Stimulated activated CD8-positive, alpha-beta memory T cell treated with anti-CD3 and anti-CD28 coated beads, Interleukin-4, amount 100 ng/mL, for 48 hours (primary cell): ENCODE results near the gene PCP2.

Source experiments
- DNase-seq: peaks from one replicate; pipeline ENCODE4 v3.0.0-alpha.2; 2020

PCP2 gene

GRCh38 chr19:7618771-7619510, 14.6 kb downstream of the PCP2 start:
- DNase-seq: no peak

- DNase-seq: no peak
These were observed 15.2 kb downstream of the PCP2 start for GRCh38 chr19:7618348-7618747.

- DNase-seq: no peak
These were observed 15.8 kb downstream of the PCP2 start for GRCh38 chr19:7617735-7618134.

- no peak for DNase-seq
These were observed 16.3 kb downstream of the PCP2 start for GRCh38 chr19:7617172-7617571.

GRCh38 chr19:7614859-7615741, 18.4 kb downstream of the PCP2 start:
- no peak for DNase-seq

- DNase-seq: no peak
These were observed 20.9 kb downstream of the PCP2 start for GRCh38 chr19:7612282-7613274.

- no peak for DNase-seq
These were observed 21.8 kb downstream of the PCP2 start for GRCh38 chr19:7611541-7612279.

- DNase-seq: no peak
These were observed 22.9 kb downstream of the PCP2 start for GRCh38 chr19:7610491-7611240.

- DNase-seq: no peak
These were observed 25.5 kb downstream of the PCP2 start for GRCh38 chr19:7607874-7608560.

- no peak for DNase-seq
These were observed 26.2 kb downstream of the PCP2 start for GRCh38 chr19:7607212-7607873.

GRCh38 chr19:7606289-7606688, 27.2 kb downstream of the PCP2 start:
- DNase-seq: no peak

- DNase-seq: peak; percentile 68
These were observed 27.9 kb downstream of the PCP2 start for GRCh38 chr19:7605490-7606222.

GRCh38 chr19:7603919-7604318, 29.6 kb downstream of the PCP2 start:
- DNase-seq: no peak

- no peak for DNase-seq
These were observed 30.5 kb downstream of the PCP2 start for GRCh38 chr19:7602935-7603497.

GRCh38 chr19:7602240-7602934, 31.1 kb downstream of the PCP2 start:
- no peak for DNase-seq

GRCh38 chr19:7600721-7601120, 32.8 kb downstream of the PCP2 start:
- no peak for DNase-seq

GRCh38 chr19:7598180-7598579, 35.3 kb downstream of the PCP2 start:
- no peak for DNase-seq

- no peak for DNase-seq
These were observed 35.8 kb downstream of the PCP2 start for GRCh38 chr19:7597689-7598088.
